ENCODE measurements around the gene SCUBE1.

- no peak for TF ChIP-seq CTCF (IDR thresholded peaks at IDR 0.05; ENCODE audit: low read depth, low read length)
- no peak for TF ChIP-seq POLR2A (IDR thresholded peaks at IDR 0.05; ENCODE audit: extremely low read depth, insufficient read length)
Observed at GRCh38 chr22:43152003-43152356, 191.2 kb downstream of the SCUBE1 start.
